ENCODE results near the gene TUBA8.
A peak's percentile ranks its signal among the peaks of the same experiment; 100 is the strongest.
"Not testable (repeated sequence)": the region's sequence is repeated elsewhere in the genome, so short reads cannot be mapped to it uniquely, and the experiment has no call there.

The TUBA8 gene

DNA sequence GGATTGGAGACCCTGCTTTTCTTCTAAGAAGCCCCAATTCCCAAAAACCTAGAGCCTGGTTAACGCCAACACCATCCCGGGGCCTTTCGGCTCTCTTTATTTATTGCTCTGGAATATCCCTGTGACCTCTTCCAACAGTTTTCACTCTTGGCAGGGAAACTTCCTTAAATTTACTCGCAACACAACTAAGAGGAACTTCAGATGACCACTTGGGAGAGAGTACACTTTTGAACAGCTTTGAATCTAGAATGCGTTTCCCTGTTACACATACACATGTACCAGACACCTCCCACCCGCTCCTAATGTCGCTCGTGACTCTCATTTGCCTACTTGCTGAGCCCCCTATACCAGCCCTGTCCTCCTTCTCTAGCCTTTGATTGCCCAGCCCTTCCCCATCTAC lies 19.4 kb downstream of the TUBA8 start:
- no peak for DNase-seq (ENCODE audit: low read depth, low spot score)

DNA sequence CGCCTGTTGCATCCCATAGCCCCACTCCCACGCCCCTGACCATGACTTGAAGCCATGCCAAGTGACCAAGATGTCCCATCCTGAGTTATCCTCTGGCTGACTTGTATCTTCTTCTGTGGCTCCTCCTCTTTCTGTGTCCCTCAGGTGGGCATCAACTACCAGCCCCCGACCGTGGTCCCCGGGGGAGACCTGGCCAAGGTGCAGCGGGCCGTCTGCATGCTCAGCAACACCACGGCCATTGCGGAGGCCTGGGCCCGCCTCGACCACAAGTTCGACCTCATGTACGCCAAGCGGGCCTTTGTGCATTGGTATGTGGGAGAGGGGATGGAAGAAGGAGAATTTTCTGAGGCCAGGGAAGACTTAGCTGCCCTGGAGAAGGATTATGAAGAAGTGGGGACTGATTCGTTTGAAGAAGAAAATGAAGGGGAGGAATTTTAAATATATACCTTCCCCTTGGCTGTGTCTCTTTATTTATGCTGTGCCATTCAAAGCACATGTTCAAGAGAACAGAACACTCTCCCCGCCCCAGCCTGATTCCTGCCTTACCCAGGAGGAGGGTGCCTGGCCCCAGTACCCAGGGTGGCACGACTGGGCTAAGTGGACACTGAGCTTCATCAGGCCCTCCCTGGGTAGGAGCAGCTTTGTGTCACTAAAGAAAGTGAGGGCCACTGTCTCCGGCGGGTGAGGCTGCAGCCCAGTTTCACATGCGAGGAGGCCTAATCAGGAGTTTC lies 20.3 kb downstream of the TUBA8 start:
- DNase-seq (ENCODE audit: low read depth, low spot score) = no peak

- no peak for DNase-seq (ENCODE audit: low read depth, low spot score)
Measured at GRCh38 chr22:18133452-18133851, 22.8 kb downstream of the TUBA8 start.

DNA sequence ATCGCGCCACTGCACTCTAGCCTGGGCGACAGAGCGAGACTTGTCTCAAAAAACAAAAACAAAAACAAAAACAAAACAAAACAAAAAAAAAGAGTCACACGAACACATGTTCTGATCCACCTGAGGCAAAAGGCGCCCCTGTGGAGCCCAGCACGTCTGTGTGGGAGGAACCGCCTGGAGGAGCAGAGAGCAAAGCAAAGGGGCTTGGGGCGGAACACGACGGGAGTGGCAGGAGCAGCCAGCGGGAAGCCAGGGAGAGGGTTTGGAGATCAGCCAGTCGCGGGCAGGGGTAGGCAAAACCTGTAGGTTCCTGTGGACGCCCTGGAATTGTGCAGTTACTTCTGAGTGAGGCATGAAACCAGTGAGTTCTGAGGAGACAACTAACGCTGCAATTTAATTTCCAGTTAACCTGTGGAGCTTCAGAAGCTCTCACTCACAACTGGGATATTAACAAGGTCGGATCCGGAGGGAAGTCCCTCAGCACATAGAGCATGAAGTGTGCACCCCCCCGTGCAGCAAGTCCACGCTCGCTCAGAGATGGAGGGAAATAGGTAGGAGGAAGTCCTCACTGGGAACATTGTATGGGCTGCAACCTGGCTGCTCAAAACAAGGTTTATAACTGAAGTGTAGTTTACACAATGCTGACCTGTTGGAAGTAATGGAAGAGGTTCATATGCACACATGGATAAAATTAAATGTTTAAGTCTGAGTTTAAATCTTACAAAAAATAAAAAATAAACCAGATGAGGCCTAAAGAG lies 26.1 kb downstream of the TUBA8 start:
- DNase-seq (ENCODE audit: low read depth, low spot score) = no peak

GRCh38 chr22:18141004-18141403 lies 30.4 kb downstream of the TUBA8 start:
- not testable (repeated sequence) for DNase-seq (ENCODE audit: low read depth, low spot score)

DNA sequence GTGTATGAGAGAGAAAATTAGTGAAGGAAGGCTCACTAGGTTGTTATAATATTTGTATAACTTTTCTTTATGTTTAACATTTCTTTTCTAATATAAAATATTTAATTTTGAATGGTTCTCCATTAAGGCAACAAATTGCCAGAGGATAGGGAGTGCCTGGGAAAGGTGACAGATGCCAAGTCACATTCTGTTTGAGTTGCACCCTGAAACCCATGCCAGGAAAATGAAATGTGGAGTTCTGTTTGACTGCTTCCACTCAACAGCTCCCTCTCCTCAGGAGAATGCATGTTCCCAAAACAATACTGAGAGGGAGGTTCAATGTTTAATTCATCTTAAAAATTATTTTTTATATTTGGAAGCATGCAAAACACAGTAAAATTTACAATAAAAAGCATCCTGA lies 33.5 kb downstream of the TUBA8 start:
- DNase-seq (ENCODE audit: low read depth, low spot score) = no peak

- no peak for DNase-seq (ENCODE audit: low read depth, low spot score)
Measured at GRCh38 chr22:18145676-18146388, 35.2 kb downstream of the TUBA8 start.

DNA sequence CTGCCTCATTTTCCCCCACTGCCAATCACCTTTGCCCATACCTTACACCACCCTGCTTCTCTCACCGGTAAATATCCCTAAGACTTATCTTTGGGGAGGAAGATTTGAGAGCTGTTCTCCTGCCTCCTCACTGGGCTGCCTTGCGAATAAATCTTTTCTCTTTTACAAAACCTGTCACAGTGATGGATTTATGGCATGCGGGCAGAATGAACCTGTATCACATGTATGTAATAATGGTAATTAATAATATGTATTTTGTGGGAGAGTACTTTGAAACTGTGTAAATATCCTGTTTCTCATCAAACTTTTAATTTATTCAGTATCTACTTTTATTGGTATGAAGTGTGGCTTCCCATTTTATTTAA lies 35.8 kb downstream of the TUBA8 start:
- no peak for DNase-seq (ENCODE audit: low read depth, low spot score)

DNA sequence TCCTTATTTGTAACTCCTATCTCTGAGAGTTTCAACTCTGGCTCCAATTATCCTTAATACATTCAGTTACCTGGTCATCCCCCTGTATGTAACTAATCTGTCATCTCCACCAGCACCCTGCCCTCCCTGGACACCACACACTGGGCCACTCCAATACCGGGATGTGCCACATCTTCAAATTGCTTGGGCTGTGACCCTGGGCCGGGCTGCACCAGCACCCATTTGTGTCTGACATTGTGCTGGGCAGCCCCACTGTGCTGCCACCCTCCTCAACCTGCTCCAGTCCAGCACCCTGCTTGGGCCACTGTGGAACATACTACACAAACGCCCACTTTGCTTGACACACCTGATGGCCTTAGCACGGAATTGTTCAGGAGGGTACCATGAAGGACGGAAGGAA lies 37.2 kb downstream of the TUBA8 start:
- DNase-seq (ENCODE audit: low read depth, low spot score) = no peak

GRCh38 chr22:18148293-18148965 lies 37.8 kb downstream of the TUBA8 start:
- no peak for DNase-seq (ENCODE audit: low read depth, low spot score)

- DNase-seq (ENCODE audit: low read depth, low spot score) = no peak
Measured at GRCh38 chr22:18152519-18152918, 41.9 kb downstream of the TUBA8 start.

DNA sequence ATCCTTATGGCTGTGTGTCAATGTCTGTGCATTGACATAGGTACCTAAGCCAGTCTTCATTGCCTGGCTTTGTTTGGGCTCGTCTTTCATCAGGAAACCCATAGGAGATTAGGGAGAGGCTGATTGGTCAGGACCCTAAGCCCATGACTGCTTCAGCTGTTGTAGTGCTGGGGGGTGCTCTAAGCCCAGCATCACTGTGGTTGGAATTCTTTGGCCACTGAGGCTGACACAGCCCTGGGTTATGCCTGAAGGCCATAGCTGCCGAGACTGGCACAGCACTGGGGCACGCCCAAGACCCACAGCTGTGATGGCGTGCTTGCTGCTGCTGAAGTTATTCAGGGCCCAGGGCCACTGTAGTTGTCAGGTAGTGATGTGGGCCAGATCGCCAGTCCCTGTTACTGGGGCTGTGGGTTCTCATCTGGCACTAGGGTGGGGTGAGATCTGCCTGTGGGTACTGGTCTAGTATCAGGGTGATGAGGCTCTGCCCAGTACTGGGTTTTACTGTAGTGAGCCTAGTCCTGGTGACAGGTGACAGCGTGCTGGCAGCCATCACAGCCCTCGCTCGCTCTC lies 44.3 kb downstream of the TUBA8 start:
- no peak for DNase-seq (ENCODE audit: low read depth, low spot score)

DNA sequence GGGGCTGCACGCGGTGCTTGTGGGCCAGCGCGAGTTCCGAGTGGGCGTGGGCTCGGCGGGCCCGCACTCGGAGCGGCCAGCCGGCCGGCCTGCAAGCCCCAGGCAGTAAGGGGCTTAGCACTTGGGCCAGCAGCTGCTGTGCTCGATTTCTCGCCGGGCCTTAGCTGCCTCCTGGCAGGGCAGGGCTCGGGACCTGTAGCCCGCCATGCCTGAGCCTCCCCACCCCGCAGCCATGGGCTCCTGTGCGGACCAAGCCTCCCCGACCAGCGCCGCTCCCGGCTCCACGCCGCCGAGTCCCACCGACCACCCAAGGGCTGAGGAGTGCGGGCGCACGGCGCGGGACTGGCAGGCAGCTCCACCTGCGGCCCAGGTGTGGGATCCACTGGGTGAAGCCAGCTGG lies 44.9 kb downstream of the TUBA8 start:
- DNase-seq (ENCODE audit: low read depth, low spot score) = not testable (repeated sequence)

DNA sequence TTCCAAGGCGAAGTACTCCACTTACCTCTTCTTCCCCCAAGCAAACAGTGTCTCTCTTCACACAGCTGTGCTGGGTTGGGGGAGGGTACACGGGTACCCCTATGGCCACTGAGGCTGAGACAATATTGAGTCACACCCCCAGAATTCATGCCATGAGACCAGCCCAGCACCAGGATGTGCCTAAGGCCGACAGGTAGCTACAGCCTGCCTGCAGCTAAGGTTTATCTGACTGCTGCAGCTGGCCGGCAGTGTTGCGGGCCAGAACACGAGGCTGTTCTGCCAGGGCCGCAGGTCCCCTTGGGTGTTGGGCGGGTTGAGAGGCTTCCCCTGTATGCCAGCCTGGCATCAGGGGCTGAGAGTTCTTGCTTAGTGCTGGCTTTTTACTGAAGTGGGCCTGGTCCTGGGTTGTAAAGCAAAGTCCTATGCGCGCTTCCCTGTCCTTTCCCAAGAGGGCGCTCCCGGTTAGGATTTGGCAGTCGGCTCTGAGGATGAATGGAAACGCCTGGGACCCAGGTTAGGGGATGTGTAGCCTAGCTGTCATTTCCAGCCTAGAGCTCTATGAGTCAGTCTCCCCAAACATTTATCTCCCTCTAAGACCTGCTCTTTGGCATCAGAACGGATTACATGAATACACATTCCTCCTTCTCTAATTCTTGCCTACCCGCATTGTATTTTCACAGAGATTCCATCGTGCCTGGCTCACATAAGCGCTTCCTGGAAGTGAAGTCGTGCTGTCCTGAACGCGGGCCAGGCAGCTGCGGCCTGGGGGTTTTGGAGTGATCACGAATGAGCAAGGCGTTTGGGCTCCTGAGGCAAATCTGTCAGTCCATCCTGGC lies 46.5 kb downstream of the TUBA8 start:
- DNase-seq (ENCODE audit: low read depth, low spot score) = peak; percentile 71

DNA sequence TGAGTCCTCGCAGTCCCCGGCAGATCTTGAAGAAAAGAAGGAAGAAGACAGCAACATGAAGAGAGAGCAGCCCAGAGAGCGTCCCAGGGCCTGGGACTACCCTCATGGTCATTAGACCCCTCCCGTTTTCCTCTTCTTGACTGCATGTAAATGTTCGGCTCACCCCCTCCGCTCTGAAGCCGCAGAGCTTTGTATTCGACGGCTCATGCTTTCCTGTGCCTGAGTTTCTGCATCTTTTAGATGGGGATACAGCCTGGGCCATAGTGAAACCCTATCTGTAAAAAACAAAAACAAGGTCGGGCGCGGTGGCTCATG lies 47.1 kb downstream of the TUBA8 start:
- DNase-seq (ENCODE audit: low read depth, low spot score) = no peak

- DNase-seq (ENCODE audit: low read depth, low spot score) = not testable (repeated sequence)
Measured at GRCh38 chr22:18160641-18161040, 50.0 kb downstream of the TUBA8 start.

GRCh38 chr22:18163843-18164242 lies 53.2 kb downstream of the TUBA8 start:
- not testable (repeated sequence) for DNase-seq (ENCODE audit: low read depth, low spot score)

DNA sequence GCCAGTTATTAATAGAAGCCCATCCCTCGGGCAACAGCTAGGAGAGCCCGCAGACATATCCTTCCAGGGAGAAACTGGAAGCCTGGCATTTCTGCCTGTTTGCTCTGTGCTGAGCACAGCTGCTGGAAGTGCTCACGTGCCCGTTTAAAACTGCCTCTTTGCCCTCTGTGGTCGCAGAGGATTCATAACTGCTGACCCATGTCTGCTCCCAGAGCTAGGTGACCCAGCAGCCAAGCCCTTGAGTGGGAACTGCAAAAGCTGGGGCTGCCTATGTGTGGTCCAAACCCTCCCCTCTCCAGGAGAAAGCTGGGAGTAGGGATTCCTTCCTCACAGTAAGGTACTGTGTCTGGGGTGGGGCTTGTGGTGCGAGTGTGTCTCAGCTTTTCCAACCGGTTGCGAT lies 54.0 kb downstream of the TUBA8 start:
- DNase-seq (ENCODE audit: low read depth, low spot score) = not testable (repeated sequence)

- DNase-seq (ENCODE audit: low read depth, low spot score) = not testable (repeated sequence)
Measured at GRCh38 chr22:18165356-18165755, 54.7 kb downstream of the TUBA8 start.

DNA sequence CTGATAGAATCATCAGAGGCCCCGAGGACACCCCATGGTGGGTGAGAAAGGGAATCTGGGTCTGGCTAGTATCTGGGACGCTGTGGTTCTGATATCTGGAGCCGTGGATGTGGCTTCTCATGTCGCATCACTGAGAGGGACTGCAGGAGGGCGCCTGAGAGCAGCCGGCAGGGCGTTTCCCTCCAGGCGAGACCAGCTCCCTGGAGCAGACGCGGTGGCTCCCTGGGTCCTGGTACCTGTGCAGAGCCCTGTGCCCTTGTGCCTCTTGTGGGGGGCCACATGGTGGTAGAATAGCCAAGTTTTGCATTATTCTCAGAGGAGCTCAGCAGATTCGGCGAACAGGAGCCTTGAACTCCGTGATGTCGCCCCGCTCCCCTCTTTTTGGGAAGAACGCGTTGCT lies 59.7 kb downstream of the TUBA8 start:
- DNase-seq (ENCODE audit: low read depth, low spot score) = not testable (repeated sequence)

DNA sequence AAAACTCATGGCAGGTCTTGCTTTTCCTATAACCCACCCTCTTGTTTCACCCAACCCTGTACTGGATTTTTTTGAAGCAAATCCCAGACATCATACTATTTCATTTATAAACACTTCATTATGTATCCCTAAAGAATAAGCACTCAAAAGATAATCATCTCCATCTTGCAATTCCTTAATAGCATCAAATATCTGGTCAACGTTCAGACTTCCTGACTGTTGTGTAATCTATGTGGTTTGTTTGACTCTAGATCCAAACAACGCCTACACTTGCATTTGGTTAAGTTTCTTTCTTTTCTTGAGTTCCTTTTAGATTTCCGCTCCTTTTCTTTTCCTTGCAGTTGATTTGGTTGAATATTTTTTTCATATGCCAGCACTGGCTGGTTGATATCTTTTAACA lies 61.6 kb downstream of the TUBA8 start:
- not testable (repeated sequence) for DNase-seq (ENCODE audit: low read depth, low spot score)

All from brain pericyte (primary cell).